Measurements from ENCODE around the gene ICAM3. TPM values are rescaled to one million over a fixed set of nuclear protein-coding genes. Genes with fewer than 3 reads are reported as not detected.
A peak's percentile ranks its signal among the peaks of the same experiment; 100 is the strongest.
"Not testable (repeated sequence)": the region's sequence is repeated elsewhere in the genome, so short reads cannot be mapped to it uniquely, and the experiment has no call there.

ICAM3 gene, protein sequence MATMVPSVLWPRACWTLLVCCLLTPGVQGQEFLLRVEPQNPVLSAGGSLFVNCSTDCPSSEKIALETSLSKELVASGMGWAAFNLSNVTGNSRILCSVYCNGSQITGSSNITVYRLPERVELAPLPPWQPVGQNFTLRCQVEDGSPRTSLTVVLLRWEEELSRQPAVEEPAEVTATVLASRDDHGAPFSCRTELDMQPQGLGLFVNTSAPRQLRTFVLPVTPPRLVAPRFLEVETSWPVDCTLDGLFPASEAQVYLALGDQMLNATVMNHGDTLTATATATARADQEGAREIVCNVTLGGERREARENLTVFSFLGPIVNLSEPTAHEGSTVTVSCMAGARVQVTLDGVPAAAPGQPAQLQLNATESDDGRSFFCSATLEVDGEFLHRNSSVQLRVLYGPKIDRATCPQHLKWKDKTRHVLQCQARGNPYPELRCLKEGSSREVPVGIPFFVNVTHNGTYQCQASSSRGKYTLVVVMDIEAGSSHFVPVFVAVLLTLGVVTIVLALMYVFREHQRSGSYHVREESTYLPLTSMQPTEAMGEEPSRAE
- total RNA-seq (99.0 TPM), polyA plus RNA-seq (66.2 TPM)
- long read RNA-seq, donor 1, partial matches to known transcripts = 0 of 2 reads
- long read RNA-seq, donor 1, other reads (novel, unspliced or antisense) = 0 of 2 reads
- long read RNA-seq, donor 2, transcript ICAM3-201 (7 exons, 1,934 nt) = major isoform, 42 of 75 reads
- long read RNA-seq, donor 2, partial matches to known transcripts = 26 of 75 reads
- long read RNA-seq, donor 2, other reads (novel, unspliced or antisense) = 6 of 75 reads
- long read RNA-seq, donor 3, partial matches to known transcripts = 0 of 8 reads
- long read RNA-seq, donor 3, other reads (novel, unspliced or antisense) = 5 of 8 reads
- long read RNA-seq, donor 4, transcript ICAM3-201 (7 exons, 1,934 nt) = major isoform, 12 of 26 reads
- long read RNA-seq, donor 4, partial matches to known transcripts = 14 of 26 reads
- long read RNA-seq, donor 4, other reads (novel, unspliced or antisense) = 0 of 26 reads
- long read RNA-seq, donor 5, transcript ICAM3-201 (7 exons, 1,934 nt) = major isoform, 26 of 45 reads
- long read RNA-seq, donor 5, partial matches to known transcripts = 17 of 45 reads
- long read RNA-seq, donor 5, other reads (novel, unspliced or antisense) = 0 of 45 reads
- long read RNA-seq, donor 6, transcript ICAM3-201 (7 exons, 1,934 nt) = major isoform, 16 of 28 reads
- long read RNA-seq, donor 6, partial matches to known transcripts = 12 of 28 reads
- long read RNA-seq, donor 6, other reads (novel, unspliced or antisense) = 0 of 28 reads
- long read RNA-seq, donor 7, transcript ICAM3-201 (7 exons, 1,934 nt) = major isoform, 5 of 18 reads
- long read RNA-seq, donor 7, partial matches to known transcripts = 13 of 18 reads
- long read RNA-seq, donor 7, other reads (novel, unspliced or antisense) = 0 of 18 reads
- long read RNA-seq, donor 8, transcript ICAM3-201 (7 exons, 1,934 nt) = major isoform, 7 of 18 reads
- long read RNA-seq, donor 8, partial matches to known transcripts = 11 of 18 reads
- long read RNA-seq, donor 8, other reads (novel, unspliced or antisense) = 0 of 18 reads
- long read RNA-seq, donor 9, transcript ICAM3-201 (7 exons, 1,934 nt) = major isoform, 13 of 19 reads
- long read RNA-seq, donor 9, partial matches to known transcripts = 6 of 19 reads
- long read RNA-seq, donor 9, other reads (novel, unspliced or antisense) = 0 of 19 reads
- long read RNA-seq, donor 10, transcript ICAM3-201 (7 exons, 1,934 nt) = major isoform, 17 of 23 reads
- long read RNA-seq, donor 10, partial matches to known transcripts = 6 of 23 reads
- long read RNA-seq, donor 10, other reads (novel, unspliced or antisense) = 0 of 23 reads

DNA sequence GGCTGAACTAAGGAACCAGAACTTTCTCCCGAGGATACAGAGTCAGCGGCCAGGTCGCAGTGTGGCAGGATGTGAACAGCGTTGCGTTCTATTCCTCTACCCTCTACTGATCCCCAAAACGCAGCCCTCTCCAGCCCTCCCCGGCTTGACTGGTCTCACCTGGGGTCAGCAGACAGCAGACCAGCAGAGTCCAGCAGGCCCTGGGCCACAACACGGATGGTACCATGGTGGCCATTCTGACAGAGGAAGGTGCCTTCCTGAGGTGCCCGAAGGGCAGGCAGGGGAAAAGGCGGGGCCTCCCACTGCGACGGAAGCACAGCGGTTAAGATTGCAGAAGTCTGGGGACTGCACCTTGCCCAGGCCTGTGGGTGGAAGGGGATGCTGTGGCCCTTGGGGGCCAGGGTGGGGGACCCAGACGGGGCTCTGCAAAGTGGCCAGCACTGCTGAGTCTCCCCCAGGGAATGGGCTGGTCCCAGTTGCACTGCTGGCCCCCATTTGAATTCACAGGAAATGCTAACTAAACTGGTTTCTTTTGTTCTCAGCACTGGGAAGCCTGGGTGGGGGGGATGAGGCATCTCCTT is at the start of gene ICAM3:
Gene ICAM3, minus strand, starts transcription at position 245 of the 581 bp plus-strand sequence. Its CDS starts 10 bp downstream, at position 235.
- Histone ChIP-seq H3K27me3 (ENCODE audit: control insufficient read depth in 2 of 2, insufficient read depth in 1 of 2, low read length in 1 of 2) (no peaks in the 10 kb centered on the region), H3K9me3 (ENCODE audit: control insufficient read depth in 2 of 2, insufficient read depth in 1 of 2, low read length in 1 of 2) (peaks cover 0 to 4% of the 10 kb centered on the region in 2 donors), H3K36me3 (ENCODE audit: control insufficient read depth in 2 of 2, insufficient read depth in 2 of 2, low read length in 1 of 2) (peaks cover 12 to 15% of the 10 kb centered on the region in 2 donors), H3K4me3 (ENCODE audit: low read length in 2 of 2) (peak within 1 kb of the TSS; percentile 62 to 63), H3K27ac (ENCODE audit: low read depth in 1 of 2, low read length in 1 of 2) (peak within 1 kb of the TSS; percentile 48 to 80), H3K4me1 (ENCODE audit: control insufficient read depth in 2 of 2, insufficient read depth in 2 of 2, low read length in 2 of 2) (peaks cover 13 to 28% of the 10 kb centered on the region in 2 donors)
- WGBS = 2% methylated on average over 14 of the region's 14 CpGs
- peak in 7 of 9 donors; percentile 31 to 83 (median 60) for DNase-seq (ENCODE audit: low read depth in 6 of 9, low spot score in 9 of 9)

DNA sequence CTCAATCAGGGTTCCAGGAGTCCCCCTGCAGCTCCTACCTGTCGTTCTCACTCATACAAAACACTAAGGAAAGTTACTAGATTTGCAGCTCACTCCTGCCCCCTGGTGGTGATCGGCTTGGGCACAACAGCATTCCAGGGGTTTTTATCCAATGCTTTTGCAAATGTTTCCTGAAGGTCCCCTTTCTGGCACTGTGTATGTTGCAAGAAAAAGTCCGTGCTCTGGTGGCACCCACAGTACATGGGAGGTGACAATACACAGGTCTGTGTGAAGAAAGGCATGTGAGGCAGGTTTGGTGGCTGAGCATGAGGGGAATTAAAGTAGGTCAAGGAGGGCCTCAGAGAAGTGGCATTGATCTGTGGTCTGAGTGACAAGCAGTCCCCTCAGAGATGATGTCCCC is 49.5 kb upstream of the ICAM3 start:
- peak in 5 of 9 donors; percentile 66 to 84 (median 81) for DNase-seq (ENCODE audit: low read depth in 6 of 9, low spot score in 9 of 9)
- no peaks in the 10 kb centered on the region for H3K9me3 ChIP-seq (ENCODE audit: control insufficient read depth in 2 of 2, insufficient read depth in 1 of 2, low read length in 1 of 2)
- H3K27me3 ChIP-seq (ENCODE audit: control insufficient read depth in 2 of 2, insufficient read depth in 1 of 2, low read length in 1 of 2) = peaks cover 0 to 2% of the 10 kb centered on the region in 2 donors
- no peak overlapping the region for H3K4me3 ChIP-seq (ENCODE audit: low read length in 2 of 2)
- 4% methylated on average over 3 of the region's 3 CpGs for WGBS
- H3K36me3 ChIP-seq (ENCODE audit: control insufficient read depth in 2 of 2, insufficient read depth in 2 of 2, low read length in 1 of 2) = peaks cover 32 to 33% of the 10 kb centered on the region in 2 donors
- peaks cover 0 to 12% of the 10 kb centered on the region in 2 donors for H3K4me1 ChIP-seq (ENCODE audit: control insufficient read depth in 2 of 2, insufficient read depth in 2 of 2, low read length in 2 of 2)
- no peak overlapping the region for H3K27ac ChIP-seq (ENCODE audit: low read depth in 1 of 2, low read length in 1 of 2)

- peaks cover 0 to 2% of the 10 kb centered on the region in 2 donors for H3K27me3 ChIP-seq (ENCODE audit: control insufficient read depth in 2 of 2, insufficient read depth in 1 of 2, low read length in 1 of 2)
- no peak overlapping the region for H3K27ac ChIP-seq (ENCODE audit: low read depth in 1 of 2, low read length in 1 of 2)
- no peaks in the 10 kb centered on the region for H3K9me3 ChIP-seq (ENCODE audit: control insufficient read depth in 2 of 2, insufficient read depth in 1 of 2, low read length in 1 of 2)
- no peak overlapping the region for H3K4me3 ChIP-seq (ENCODE audit: low read length in 2 of 2)
- H3K4me1 ChIP-seq (ENCODE audit: control insufficient read depth in 2 of 2, insufficient read depth in 2 of 2, low read length in 2 of 2) = peaks cover 4 to 24% of the 10 kb centered on the region in 2 donors
- 96% methylated on average over 9 of the region's 9 CpGs for WGBS
- no peak for DNase-seq (ENCODE audit: low read depth in 6 of 9, low spot score in 9 of 9)
- no peaks in the 10 kb centered on the region for H3K36me3 ChIP-seq (ENCODE audit: control insufficient read depth in 2 of 2, insufficient read depth in 2 of 2, low read length in 1 of 2)
Measured at GRCh38 chr19:10384580-10384979, 45.2 kb upstream of the ICAM3 start.

GRCh38 chr19:10383223-10383499 is 43.7 kb upstream of the ICAM3 start:
- H3K27ac ChIP-seq (ENCODE audit: low read depth in 1 of 2, low read length in 1 of 2); H3K9me3 ChIP-seq (ENCODE audit: control insufficient read depth in 2 of 2, insufficient read depth in 1 of 2, low read length in 1 of 2); H3K27me3 ChIP-seq (ENCODE audit: control insufficient read depth in 2 of 2, insufficient read depth in 1 of 2, low read length in 1 of 2); H3K36me3 ChIP-seq (ENCODE audit: control insufficient read depth in 2 of 2, insufficient read depth in 2 of 2, low read length in 1 of 2); H3K4me3 ChIP-seq (ENCODE audit: low read length in 2 of 2); DNase-seq (ENCODE audit: low read depth in 6 of 9, low spot score in 9 of 9): not testable (repeated sequence)
- 94% methylated on average over 8 of the region's 8 CpGs for WGBS
- H3K4me1 ChIP-seq (ENCODE audit: control insufficient read depth in 2 of 2, insufficient read depth in 2 of 2, low read length in 2 of 2) = peaks cover 6 to 20% of the 10 kb centered on the region in 2 donors

GRCh38 chr19:10380313-10381102 is 41.1 kb upstream of the ICAM3 start, which contains the start of gene TYK2:
Gene TYK2 (minus strand): TSS chr19:10380572. CDS start chr19:10378406, 2,166 bp downstream.
- Histone ChIP-seq H3K27me3 (ENCODE audit: control insufficient read depth in 2 of 2, insufficient read depth in 1 of 2, low read length in 1 of 2) (peaks cover 0 to 2% of the 10 kb centered on the region in 2 donors), H3K9me3 (ENCODE audit: control insufficient read depth in 2 of 2, insufficient read depth in 1 of 2, low read length in 1 of 2) (no peaks in the 10 kb centered on the region), H3K36me3 (ENCODE audit: control insufficient read depth in 2 of 2, insufficient read depth in 2 of 2, low read length in 1 of 2) (peaks cover 15% of the 10 kb centered on the region in 2 donors), H3K4me3 (ENCODE audit: low read length in 2 of 2) (peak within 1 kb of the TSS; percentile 96 to 100), H3K27ac (ENCODE audit: low read depth in 1 of 2, low read length in 1 of 2) (peak within 1 kb of the TSS; percentile 84 to 88), H3K4me1 (ENCODE audit: control insufficient read depth in 2 of 2, insufficient read depth in 2 of 2, low read length in 2 of 2) (peaks cover 6 to 15% of the 10 kb centered on the region in 2 donors)
- WGBS = under 1% methylated on average over 58 of the region's 58 CpGs
- peak; percentile 96 to 99 (median 98) for DNase-seq (ENCODE audit: low read depth in 6 of 9, low spot score in 9 of 9)

DNA sequence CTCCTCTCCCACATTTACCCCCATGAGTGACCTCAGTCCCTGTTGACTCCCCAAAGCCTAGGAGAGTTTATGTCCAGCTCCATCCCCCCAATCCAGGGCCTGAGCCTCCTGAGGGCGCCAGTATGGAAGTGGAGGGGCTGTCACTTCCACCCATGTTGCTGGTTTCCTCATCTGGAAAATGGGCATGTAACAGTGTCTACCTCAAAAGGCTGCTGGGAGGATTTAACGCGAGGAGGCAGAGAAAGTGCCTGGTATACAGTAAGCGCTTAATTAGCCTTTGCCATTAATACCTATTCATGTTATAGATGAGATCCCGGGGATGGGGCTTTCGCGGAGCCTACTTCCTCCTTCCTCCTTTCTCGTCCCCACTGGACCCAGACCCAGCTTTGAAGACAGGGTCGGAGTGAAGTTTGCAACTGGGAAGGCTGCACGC is 40.5 kb upstream of the ICAM3 start:
- 1% methylated on average over 10 of the region's 10 CpGs for WGBS

GRCh38 chr19:10378124-10378523 is 38.7 kb upstream of the ICAM3 start:
- Histone ChIP-seq H3K36me3 (ENCODE audit: control insufficient read depth in 2 of 2, insufficient read depth in 2 of 2, low read length in 1 of 2) (peaks cover 24 to 25% of the 10 kb centered on the region in 2 donors), H3K4me3 (ENCODE audit: low read length in 2 of 2) (no peak overlapping the region), H3K4me1 (ENCODE audit: control insufficient read depth in 2 of 2, insufficient read depth in 2 of 2, low read length in 2 of 2) (peaks cover 6 to 15% of the 10 kb centered on the region in 2 donors), H3K9me3 (ENCODE audit: control insufficient read depth in 2 of 2, insufficient read depth in 1 of 2, low read length in 1 of 2) (no peaks in the 10 kb centered on the region), H3K27me3 (ENCODE audit: control insufficient read depth in 2 of 2, insufficient read depth in 1 of 2, low read length in 1 of 2) (no peaks in the 10 kb centered on the region), H3K27ac (ENCODE audit: low read depth in 1 of 2, low read length in 1 of 2) (no peak overlapping the region)
- no peak for DNase-seq (ENCODE audit: low read depth in 6 of 9, low spot score in 9 of 9)
- WGBS = 97% methylated on average over 8 of the region's 8 CpGs

More for the DNA sequence above, 40.5 kb upstream of the ICAM3 start:
- Histone ChIP-seq H3K27ac (ENCODE audit: low read depth in 1 of 2, low read length in 1 of 2) (peak overlapping the region; percentile 75 to 88), H3K27me3 (ENCODE audit: control insufficient read depth in 2 of 2, insufficient read depth in 1 of 2, low read length in 1 of 2) (peaks cover 0 to 2% of the 10 kb centered on the region in 2 donors), H3K9me3 (ENCODE audit: control insufficient read depth in 2 of 2, insufficient read depth in 1 of 2, low read length in 1 of 2) (no peaks in the 10 kb centered on the region), H3K4me3 (ENCODE audit: low read length in 2 of 2) (peak overlapping the region; percentile 96 to 100), H3K4me1 (ENCODE audit: control insufficient read depth in 2 of 2, insufficient read depth in 2 of 2, low read length in 2 of 2) (peaks cover 6 to 15% of the 10 kb centered on the region in 2 donors), H3K36me3 (ENCODE audit: control insufficient read depth in 2 of 2, insufficient read depth in 2 of 2, low read length in 1 of 2) (peaks cover 16 to 17% of the 10 kb centered on the region in 2 donors)
- DNase-seq (ENCODE audit: low read depth in 6 of 9, low spot score in 9 of 9) = no peak

All from thymus (tissue), 14 donors.